ENCODE data around the gene RSU1. TPM values are rescaled to one million over a fixed set of nuclear protein-coding genes. Genes with fewer than 3 reads are reported as not detected.

Gene RSU1
- total and polyA plus RNA-seq, 2 of the 13 experiments (the other 11 are each of a cell fraction or from before 2014, with no cell fraction given), result 32.3 to 35.1 TPM

- no peak overlapping the region for H3K27ac ChIP-seq (ENCODE audit: extremely low read length, insufficient read depth, low read length)
- FAIRE-seq, result no peak
- H3K4me2 ChIP-seq (ENCODE audit: low read depth, low read length), result no peak overlapping the region
- intact Hi-C loops (cut with micrococcal nuclease; ENCODE audit: unreplicated experiment) (no loop called here), in situ Hi-C loops (cut with HindIII; ENCODE audit: extremely low pct_ligation_motif_present, low pct_unique_long_range_greater_than_20kb) (no loop called here)
- H3K9me3 ChIP-seq (ENCODE audit: low read length), result no peaks in the 10 kb centered on the region
- DNase-seq (ENCODE audit: low spot score), result no peak
- H3K79me2 ChIP-seq (ENCODE audit: insufficient read depth, low read length), result no peaks in the 10 kb centered on the region
- H3K4me1 ChIP-seq (ENCODE audit: insufficient read depth, low read length), result no peaks in the 10 kb centered on the region
- WGBS (ENCODE audit: low lambda C conversion rate), result 73% methylated on average over 2 of the region's 2 CpGs
- no peak overlapping the region for H3K9ac ChIP-seq (ENCODE audit: insufficient read depth, low read depth, low read length)
- ChIA-PET POLR2A (no interaction called here), CTCF (ENCODE audit: low intra/inter-chr PET ratio, low total read pairs) (no interaction called here)
- H4K20me1 ChIP-seq (ENCODE audit: insufficient read depth, low read length), result no peaks in the 10 kb centered on the region
- no TSS peak for BruUV-seq (replicated peaks)
- H2AFZ ChIP-seq (ENCODE audit: low read length), result no peak overlapping the region
- no peak overlapping the region for H3K4me3 ChIP-seq (replicated peaks in 1 of 3; ENCODE audit: insufficient read depth in 1 of 3, low read depth in 2 of 3, low read length in 3 of 3)
- H3K36me3 ChIP-seq (replicated peaks in 1 of 2; ENCODE audit: control insufficient read depth in 1 of 2, insufficient read depth in 2 of 2, low read length in 2 of 2), result no peaks in the 10 kb centered on the region
- no peaks in the 10 kb centered on the region for H3K27me3 ChIP-seq (ENCODE audit: control insufficient read depth in 1 of 2, insufficient read depth in 2 of 2, low read length in 2 of 2)
- ATAC-seq, result no peak
- TF ChIP-seq GATA4 (IDR thresholded peaks at IDR 0.05; ENCODE audit: borderline replicate concordance, low read depth) (no peak), SNRNP70 (IDR thresholded peaks at IDR 0.05; ENCODE audit: low read depth, low read length) (no peak), AFF4 (CRISPR knock-in tag; IDR thresholded peaks at IDR 0.05) (no peak), ZNF232 (CRISPR knock-in tag; IDR thresholded peaks at IDR 0.05; ENCODE audit: borderline replicate concordance) (no peak), PCBP1 (IDR thresholded peaks at IDR 0.05; ENCODE audit: borderline replicate concordance, low read depth, low read length) (no peak), ZNF274 (CRISPR knock-in tag; IDR thresholded peaks at IDR 0.05) (no peak), ZNF746 (CRISPR knock-in tag; IDR thresholded peaks at IDR 0.05) (no peak), PAXIP1 (CRISPR knock-in tag; conservative IDR thresholded peaks at IDR 0.05) (no peak), CHD4 (IDR thresholded peaks at IDR 0.05; ENCODE audit: borderline replicate concordance, low read length) (no peak), GZF1 (CRISPR knock-in tag; IDR thresholded peaks at IDR 0.05) (no peak), MATR3 (CRISPR knock-in tag; IDR thresholded peaks at IDR 0.05) (no peak)
Observed at GRCh38 chr10:16686054-16686902, 130.9 kb downstream of the RSU1 start.

Measured in HepG2 (cell line).